ENCODE data around the gene SH2D1B. TPM values are rescaled to one million over a fixed set of nuclear protein-coding genes. Genes with fewer than 3 reads are reported as not detected.

SH2D1B gene
- total RNA-seq, 1 donor from 2014 or later = not detected

- H3K4me3 Mint-ChIP-seq (ENCODE audit: unreplicated experiment) = no peak overlapping the region
- no peak for DNase-seq (ENCODE audit: extremely low spot score, unreplicated experiment)
- H3K36me3 Mint-ChIP-seq (ENCODE audit: unreplicated experiment) = peaks cover 3% of the 10 kb centered on the region
- H3K27me3 Mint-ChIP-seq (ENCODE audit: unreplicated experiment) = no peaks in the 10 kb centered on the region
- no peak for TF ChIP-seq CTCF (IDR thresholded peaks at IDR 0.05)
- H3K27ac Mint-ChIP-seq (ENCODE audit: unreplicated experiment) = no peak overlapping the region
- H3K9me3 Mint-ChIP-seq (ENCODE audit: unreplicated experiment) = no peaks in the 10 kb centered on the region
- H3K4me1 Mint-ChIP-seq (ENCODE audit: unreplicated experiment) = peaks cover 5% of the 10 kb centered on the region
These were observed 43.5 kb downstream of the SH2D1B start for GRCh38 chr1:162368451-162368850.

- no peak for TF ChIP-seq CTCF (IDR thresholded peaks at IDR 0.05)
- H3K4me3 Mint-ChIP-seq (ENCODE audit: unreplicated experiment) = no peak overlapping the region
- no peaks in the 10 kb centered on the region for H3K9me3 Mint-ChIP-seq (ENCODE audit: unreplicated experiment)
These were observed 44.2 kb downstream of the SH2D1B start for GRCh38 chr1:162367772-162368171.

GRCh38 chr1:162367073-162367472 is 44.9 kb downstream of the SH2D1B start:
- Mint-ChIP-seq H3K36me3 (ENCODE audit: unreplicated experiment) (peaks cover 3% of the 10 kb centered on the region), H3K9me3 (ENCODE audit: unreplicated experiment) (no peaks in the 10 kb centered on the region), H3K27ac (ENCODE audit: unreplicated experiment) (no peak overlapping the region), H3K4me3 (ENCODE audit: unreplicated experiment) (no peak overlapping the region), H3K27me3 (ENCODE audit: unreplicated experiment) (no peaks in the 10 kb centered on the region), H3K4me1 (ENCODE audit: unreplicated experiment) (no peaks in the 10 kb centered on the region)
- DNase-seq (ENCODE audit: extremely low spot score, unreplicated experiment) = no peak
- TF ChIP-seq CTCF (IDR thresholded peaks at IDR 0.05) = no peak

More at GRCh38 chr1:162367772-162368171, 44.2 kb downstream of the SH2D1B start:
- Mint-ChIP-seq H3K27ac (ENCODE audit: unreplicated experiment) (no peak overlapping the region), H3K4me1 (ENCODE audit: unreplicated experiment) (peaks cover 3% of the 10 kb centered on the region), H3K27me3 (ENCODE audit: unreplicated experiment) (no peaks in the 10 kb centered on the region), H3K36me3 (ENCODE audit: unreplicated experiment) (peaks cover 3% of the 10 kb centered on the region)
- no peak for DNase-seq (ENCODE audit: extremely low spot score, unreplicated experiment)

- Mint-ChIP-seq H3K4me3 (ENCODE audit: unreplicated experiment) (no peak overlapping the region), H3K27ac (ENCODE audit: unreplicated experiment) (no peak overlapping the region), H3K27me3 (ENCODE audit: unreplicated experiment) (no peaks in the 10 kb centered on the region), H3K4me1 (ENCODE audit: unreplicated experiment) (no peaks in the 10 kb centered on the region), H3K9me3 (ENCODE audit: unreplicated experiment) (no peaks in the 10 kb centered on the region), H3K36me3 (ENCODE audit: unreplicated experiment) (peaks cover 3% of the 10 kb centered on the region)
- DNase-seq (ENCODE audit: extremely low spot score, unreplicated experiment) = no peak
- no peak for TF ChIP-seq CTCF (IDR thresholded peaks at IDR 0.05)
These were observed 45.3 kb downstream of the SH2D1B start for GRCh38 chr1:162366671-162367070.

GRCh38 chr1:162366149-162366548 is 45.8 kb downstream of the SH2D1B start:
- Mint-ChIP-seq H3K4me1 (ENCODE audit: unreplicated experiment) (no peaks in the 10 kb centered on the region), H3K36me3 (ENCODE audit: unreplicated experiment) (peaks cover 3% of the 10 kb centered on the region), H3K27me3 (ENCODE audit: unreplicated experiment) (no peaks in the 10 kb centered on the region), H3K27ac (ENCODE audit: unreplicated experiment) (no peak overlapping the region), H3K9me3 (ENCODE audit: unreplicated experiment) (no peaks in the 10 kb centered on the region), H3K4me3 (ENCODE audit: unreplicated experiment) (no peak overlapping the region)
- no peak for DNase-seq (ENCODE audit: extremely low spot score, unreplicated experiment)
- no peak for TF ChIP-seq CTCF (IDR thresholded peaks at IDR 0.05)
